Endodermal cell (in vitro differentiated cells): Measurements from ENCODE around the gene VSX2. TPM values are rescaled to one million over a fixed set of nuclear protein-coding genes. Genes with fewer than 3 reads are reported as not detected.

ENCODE experiments used
- DNase-seq: peaks from one replicate; pipeline ENCODE4 v3.0.0-alpha.2; 2017
- H3K27ac ChIP-seq: 2 replicates; pipeline ENCODE4 v1.5.1; 2013; ENCODE audit warnings: mild to moderate bottlenecking, low read depth, low read length, moderate library complexity
- H3K27me3 ChIP-seq: 2 replicates; pipeline ENCODE4 v1.6.1; 2013; ENCODE audit warnings: mild to moderate bottlenecking, low read length, moderate library complexity; ENCODE audit not compliant: insufficient read depth, control insufficient read depth, poor library complexity, severe bottlenecking
- H3K36me3 ChIP-seq: 2 replicates; pipeline ENCODE4 v1.7.0; 2013; ENCODE audit warnings: mild to moderate bottlenecking, low read length, moderate library complexity; ENCODE audit not compliant: control insufficient read depth, insufficient read depth
- H3K4me1 ChIP-seq: one replicate; pipeline ENCODE4 v1.7.0; 2013; ENCODE audit warnings: low read length; ENCODE audit not compliant: control insufficient read depth, insufficient read depth
- H3K4me3 ChIP-seq: 2 replicates; pipeline ENCODE4 v1.5.1; 2013; ENCODE audit warnings: mild to moderate bottlenecking, low read length, moderate library complexity
- H3K9ac ChIP-seq: 2 replicates; pipeline ENCODE4 v1.6.1; 2013; ENCODE audit warnings: mild to moderate bottlenecking, low read length, moderate library complexity; ENCODE audit not compliant: poor library complexity, severe bottlenecking; ENCODE audit errors: extremely low read depth
- H3K9me3 ChIP-seq: 2 replicates; pipeline ENCODE4 v1.6.1; 2013; ENCODE audit warnings: mild to moderate bottlenecking, low read length, moderate library complexity; ENCODE audit not compliant: control insufficient read depth
- H3K27ac Mint-ChIP-seq: 2 replicates; pipeline ENCODE4 v1.8.0; 2020; ENCODE audit warnings: mixed read lengths
- H3K27me3 Mint-ChIP-seq: 2 replicates; pipeline ENCODE4 v1.8.0; 2021; ENCODE audit warnings: mild to moderate bottlenecking, mixed read lengths; ENCODE audit not compliant: insufficient read depth
- H3K36me3 Mint-ChIP-seq: 2 replicates; pipeline ENCODE4 v1.8.0; 2020; ENCODE audit warnings: low read depth, mixed read lengths
- H3K4me1 Mint-ChIP-seq: 2 replicates; pipeline ENCODE4 v1.8.0; 2020; ENCODE audit warnings: mixed read lengths
- H3K4me3 Mint-ChIP-seq: 2 replicates; pipeline ENCODE4 v1.8.0; 2020; ENCODE audit warnings: mild to moderate bottlenecking, moderate library complexity, mixed read lengths
- H3K9me3 Mint-ChIP-seq: 2 replicates; pipeline ENCODE4 v1.8.0; 2020; ENCODE audit warnings: mild to moderate bottlenecking, mixed read lengths
- WGBS, 2 experiments: methylation state at CpG; one replicate each; pipeline versions ENCODE4 v1.1.5 to v1.1.7; 2013; ENCODE audit warnings: missing lambda C conversion rate in 2 of 2, mixed read lengths in 1 of 2; ENCODE audit not compliant: insufficient coverage in 1 of 2, insufficient read length in 1 of 2; 5-methylcytosine and 5-hydroxymethylcytosine counted together
- total RNA-seq, 2 donors: library from RNA; stranded (reverse); fragmentation: NEBNext Ultra II Directional in 1 of 2; extraction: Animal tissue kit (Norgen Biotek cat#: 25700) in 1 of 2; gene quantifications; 2 replicates in 1 of 2; 3 replicates in 1 of 2; pipeline ENCODE4 v1.2.1, GENCODE V29; 2021
- TF ChIP-seq, protein P1 (sequence below): fragments of 200-600 bp; sonication (generic); conservative IDR thresholded peaks from 2 replicates; pipeline ENCODE4 v1.5.0; 2021; ENCODE audit warnings: antibody characterized with exemption, mild to moderate bottlenecking

The VSX2 gene
- total RNA-seq, 2 donors from 2014 or later, result not detected

DNA sequence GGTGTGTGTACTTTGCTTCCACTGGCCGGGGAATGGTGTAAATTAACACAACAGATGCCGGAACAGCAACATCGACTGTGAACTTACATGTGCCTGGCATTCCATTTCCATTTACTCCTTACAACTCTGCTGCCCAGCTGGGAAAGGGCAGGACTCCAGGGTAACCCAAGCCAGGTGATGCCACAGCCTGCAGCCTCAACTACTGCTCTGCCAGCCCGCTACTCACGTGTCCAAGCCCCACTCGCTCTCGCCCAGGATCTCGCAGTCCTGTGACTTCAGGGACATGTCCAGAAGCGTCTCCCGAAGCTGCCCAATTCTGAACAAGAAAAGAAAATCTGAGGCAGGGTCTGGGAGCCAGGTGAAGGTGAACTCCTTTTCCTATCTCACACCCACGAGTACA lies 52.8 kb downstream of the VSX2 start:
- Mint-ChIP-seq H3K4me3 (no peak overlapping the region), H3K36me3 (peaks cover 79% of the 10 kb centered on the region), H3K27ac (peak overlapping the region; percentile 8), H3K4me1 (peaks cover 13% of the 10 kb centered on the region), H3K9me3 (no peaks in the 10 kb centered on the region), H3K27me3 (no peaks in the 10 kb centered on the region)
- no peak overlapping the region for H3K4me3 ChIP-seq
- peaks cover 6% of the 10 kb centered on the region for H3K4me1 ChIP-seq
- H3K9ac ChIP-seq, result no peak overlapping the region
- no peak for DNase-seq
- no peak overlapping the region for H3K27ac ChIP-seq
- no peaks in the 10 kb centered on the region for H3K9me3 ChIP-seq
- no peaks in the 10 kb centered on the region for H3K27me3 ChIP-seq
- TF ChIP-seq, protein P1, sequence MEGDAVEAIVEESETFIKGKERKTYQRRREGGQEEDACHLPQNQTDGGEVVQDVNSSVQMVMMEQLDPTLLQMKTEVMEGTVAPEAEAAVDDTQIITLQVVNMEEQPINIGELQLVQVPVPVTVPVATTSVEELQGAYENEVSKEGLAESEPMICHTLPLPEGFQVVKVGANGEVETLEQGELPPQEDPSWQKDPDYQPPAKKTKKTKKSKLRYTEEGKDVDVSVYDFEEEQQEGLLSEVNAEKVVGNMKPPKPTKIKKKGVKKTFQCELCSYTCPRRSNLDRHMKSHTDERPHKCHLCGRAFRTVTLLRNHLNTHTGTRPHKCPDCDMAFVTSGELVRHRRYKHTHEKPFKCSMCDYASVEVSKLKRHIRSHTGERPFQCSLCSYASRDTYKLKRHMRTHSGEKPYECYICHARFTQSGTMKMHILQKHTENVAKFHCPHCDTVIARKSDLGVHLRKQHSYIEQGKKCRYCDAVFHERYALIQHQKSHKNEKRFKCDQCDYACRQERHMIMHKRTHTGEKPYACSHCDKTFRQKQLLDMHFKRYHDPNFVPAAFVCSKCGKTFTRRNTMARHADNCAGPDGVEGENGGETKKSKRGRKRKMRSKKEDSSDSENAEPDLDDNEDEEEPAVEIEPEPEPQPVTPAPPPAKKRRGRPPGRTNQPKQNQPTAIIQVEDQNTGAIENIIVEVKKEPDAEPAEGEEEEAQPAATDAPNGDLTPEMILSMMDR, result no peak
- peaks cover 92% of the 10 kb centered on the region for H3K36me3 ChIP-seq
- whole genome bisulfite sequencing, 2 experiments, result 89% methylated on average over 11 of the region's 11 CpGs

DNA sequence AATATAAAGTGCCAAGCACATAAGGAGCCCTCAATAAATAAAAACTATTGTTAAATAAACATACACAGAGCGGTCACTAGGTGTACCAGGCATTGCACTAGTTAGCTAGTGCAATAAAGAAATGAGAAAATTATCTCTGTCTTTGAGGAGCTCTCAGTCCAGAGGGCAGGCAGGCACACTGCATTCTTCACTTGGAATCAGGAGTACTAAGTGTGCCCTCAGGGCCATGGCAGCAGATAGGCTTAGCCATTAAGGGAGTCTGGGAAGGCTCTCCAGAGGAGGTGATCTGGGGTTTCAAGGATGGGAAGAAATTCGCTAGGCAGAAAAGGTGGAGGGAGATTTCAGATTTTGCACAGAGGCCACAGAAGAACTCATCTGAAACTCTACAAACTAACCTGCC lies 54.4 kb downstream of the VSX2 start:
- Mint-ChIP-seq H3K9me3 (no peaks in the 10 kb centered on the region), H3K4me1 (peaks cover 14% of the 10 kb centered on the region), H3K36me3 (peaks cover 84% of the 10 kb centered on the region), H3K4me3 (no peak overlapping the region), H3K27ac (no peak overlapping the region), H3K27me3 (no peaks in the 10 kb centered on the region)
- Histone ChIP-seq H3K27me3 (no peaks in the 10 kb centered on the region), H3K27ac (no peak overlapping the region), H3K9me3 (no peaks in the 10 kb centered on the region), H3K4me3 (no peak overlapping the region), H3K4me1 (peaks cover 6% of the 10 kb centered on the region), H3K9ac (no peak overlapping the region), H3K36me3 (peaks cover 92% of the 10 kb centered on the region)
- no peak for DNase-seq
- WGBS, 2 experiments, result 89 to 92% methylated on average over 1 to 2 of the region's 2 CpGs
- TF ChIP-seq, protein P1, result no peak

DNA sequence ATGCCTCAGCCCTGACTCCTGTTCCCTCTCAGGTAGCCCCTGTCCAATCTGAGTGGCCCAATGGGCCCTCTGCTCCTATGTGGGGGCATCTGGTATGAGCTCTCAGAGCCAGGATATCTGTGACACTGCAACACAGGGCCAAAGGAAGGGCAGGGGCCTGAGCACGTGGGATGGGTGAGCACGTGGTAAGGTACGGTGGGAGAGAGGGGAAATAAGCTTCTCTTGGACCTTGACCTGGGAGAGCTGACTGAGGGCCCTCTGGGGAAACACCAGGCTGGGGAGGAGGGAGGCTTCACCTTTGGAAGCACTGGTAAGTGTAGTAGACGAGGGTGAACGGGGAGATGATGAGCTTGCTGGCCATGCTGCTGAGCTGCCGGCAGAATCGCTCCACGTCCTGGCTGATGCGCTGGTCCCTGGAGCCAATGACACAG lies 56.8 kb downstream of the VSX2 start:
- Histone ChIP-seq H3K36me3 (peaks cover 85% of the 10 kb centered on the region), H3K4me1 (peaks cover 6% of the 10 kb centered on the region), H3K9me3 (no peaks in the 10 kb centered on the region), H3K27ac (no peak overlapping the region), H3K4me3 (no peak overlapping the region), H3K9ac (no peak overlapping the region), H3K27me3 (no peaks in the 10 kb centered on the region)
- WGBS, 2 experiments, result 95 to 96% methylated on average over 7 to 9 of the region's 9 CpGs
- Mint-ChIP-seq H3K4me3 (no peak overlapping the region), H3K27me3 (no peaks in the 10 kb centered on the region), H3K36me3 (peaks cover 79% of the 10 kb centered on the region), H3K27ac (no peak overlapping the region), H3K4me1 (peaks cover 26% of the 10 kb centered on the region), H3K9me3 (no peaks in the 10 kb centered on the region)
- TF ChIP-seq, protein P1, result no peak
- DNase-seq, result no peak
